H1 (cell line): Measurements from ENCODE around the gene ZNF414. TPM values are rescaled to one million over a fixed set of nuclear protein-coding genes. Genes with fewer than 3 reads are reported as not detected.

ENCODE experiments used
- CTCF ChIA-PET: fragments of 300-600 bp; sonication (Branson Sonifier 250); formaldehyde crosslinking; loops from one replicate; lab custom pipeline; 2021; ENCODE audit not compliant: partially characterized antibody; lab: Charles Lee
- POLR2A ChIA-PET: fragments of 300-600 bp; sonication (Branson Sonifier 250); formaldehyde crosslinking; loops from one replicate; lab custom pipeline; 2021; ENCODE audit warnings: inconsistent platforms; ENCODE audit not compliant: partially characterized antibody; lab: Charles Lee
- DNase-seq, 2 experiments: peaks; one replicate each; pipeline versions ENCODE4 v3.0.0 to v3.0.0-alpha.2; 2010 to 2022; ENCODE audit warnings: low spot score in 2 of 2, low read depth in 1 of 2, mixed read lengths in 1 of 2
- FAIRE-seq: peaks from 2 replicates; lab custom pipeline; 2011; peaks lifted over from hg19 to GRCh38; lab: Jason Lieb, UNC
- H2AFZ ChIP-seq: 2 replicates; pipeline ENCODE4 v1.8.1; 2012; ENCODE audit warnings: low read length, inconsistent platforms
- H2AK5ac ChIP-seq: 2 replicates; pipeline ENCODE4 v1.6.1; 2013; ENCODE audit warnings: low read depth, low read length
- H2BK120ac ChIP-seq: replicated peaks from 2 replicates; pipeline ENCODE3; 2013; ENCODE audit warnings: low read depth, low read length, inconsistent platforms
- H2BK12ac ChIP-seq: 2 replicates; pipeline ENCODE4 v1.6.1; 2013; ENCODE audit warnings: low read depth, low read length
- H2BK15ac ChIP-seq: 2 replicates; pipeline ENCODE4 v1.6.1; 2013; ENCODE audit warnings: low read length
- H2BK20ac ChIP-seq: 2 replicates; pipeline ENCODE4 v1.6.1; 2013; ENCODE audit warnings: low read length
- H2BK5ac ChIP-seq: 2 replicates; pipeline ENCODE4 v1.6.1; 2013; ENCODE audit warnings: low read depth, low read length
- H3K14ac ChIP-seq: 2 replicates; pipeline ENCODE4 v1.6.1; 2013; ENCODE audit warnings: inconsistent platforms; ENCODE audit not compliant: insufficient read length
- H3K18ac ChIP-seq: 2 replicates; pipeline ENCODE4 v1.6.1; 2013; ENCODE audit warnings: low read length; ENCODE audit errors: extremely low read depth
- H3K23ac ChIP-seq: 2 replicates; pipeline ENCODE4 v1.6.1; 2013; ENCODE audit warnings: inconsistent platforms; ENCODE audit not compliant: insufficient read length
- H3K23me2 ChIP-seq: 2 replicates; pipeline ENCODE4 v1.6.1; 2013; ENCODE audit warnings: low read depth, low read length
- H3K27ac ChIP-seq: 2 replicates; pipeline ENCODE4 v1.6.1; 2011; ENCODE audit warnings: low read depth, low read length, inconsistent platforms
- H3K27me3 ChIP-seq, 4 experiments: replicated peaks in 1 of 4; 1 replicate in 1 of 4; 2 replicates in 3 of 4; pipeline versions ENCODE4 v1.6.1 to v1.8.1; 2011 to 2013; ENCODE audit warnings: low read length in 3 of 4, mild to moderate bottlenecking in 3 of 4, inconsistent platforms in 2 of 4, mixed read lengths in 2 of 4, moderate library complexity in 1 of 4; ENCODE audit not compliant: control insufficient read depth in 3 of 4, insufficient read depth in 3 of 4; ENCODE audit errors: extremely low read depth in 1 of 4
- H3K36me3 ChIP-seq, 4 experiments: 2 replicates each; pipeline versions ENCODE4 v1.6.1 to v1.8.1; 2011 to 2013; ENCODE audit warnings: mild to moderate bottlenecking in 4 of 4, low read length in 3 of 4, moderate library complexity in 2 of 4, control low read depth in 1 of 4, inconsistent platforms in 1 of 4; ENCODE audit not compliant: insufficient read depth in 4 of 4, control insufficient read depth in 2 of 4
- H3K4ac ChIP-seq: replicated peaks from 2 replicates; pipeline ENCODE3; 2013; ENCODE audit warnings: low read length, low read depth, mixed read lengths, inconsistent platforms; ENCODE audit not compliant: insufficient read length
- H3K4me1 ChIP-seq, 4 experiments: replicated peaks in 1 of 4; 1 replicate in 1 of 4; 2 replicates in 3 of 4; pipeline versions ENCODE4 v1.6.1 to v1.8.1; 2011 to 2013; ENCODE audit warnings: low read length in 3 of 4, inconsistent platforms in 2 of 4, mixed read lengths in 1 of 4; ENCODE audit not compliant: insufficient read depth in 4 of 4, control insufficient read depth in 3 of 4
- H3K4me2 ChIP-seq, 2 experiments: 2 replicates each; pipeline versions ENCODE4 v1.6.1 to v1.8.1; 2011 to 2013; ENCODE audit warnings: low read depth in 2 of 2, low read length in 2 of 2, control low read depth in 1 of 2, inconsistent platforms in 1 of 2, mild to moderate bottlenecking in 1 of 2; ENCODE audit not compliant: insufficient read depth in 1 of 2
- H3K4me3 ChIP-seq, 4 experiments: fragments of 200-600, 300-600 bp in 1 of 4; sonication (generic), shearing (Covaris generic), sonication (Bioruptor Twin) in 1 of 4; 2 replicates each; pipeline versions ENCODE4 v1.5.1 to v1.8.1; 2011 to 2016; ENCODE audit warnings: low read length in 4 of 4, low read depth in 3 of 4, control low read depth in 2 of 4, inconsistent platforms in 2 of 4, mild to moderate bottlenecking in 2 of 4, mixed read lengths in 1 of 4, moderate library complexity in 1 of 4; ENCODE audit not compliant: insufficient read depth in 2 of 4; ENCODE audit errors: extremely low read depth in 1 of 4
- H3K56ac ChIP-seq: replicated peaks from 2 replicates; pipeline ENCODE3; 2013; ENCODE audit warnings: low read depth, mild to moderate bottlenecking, mixed read lengths, low read length, inconsistent platforms; ENCODE audit not compliant: insufficient read length
- H3K79me1 ChIP-seq: 2 replicates; pipeline ENCODE4 v1.6.1; 2013; ENCODE audit warnings: low read depth, low read length, control low read depth
- H3K79me2 ChIP-seq, 2 experiments: 2 replicates each; pipeline versions ENCODE4 v1.6.1 to v1.8.1; 2012 to 2013; ENCODE audit warnings: low read length in 2 of 2, mild to moderate bottlenecking in 2 of 2, inconsistent platforms in 1 of 2; ENCODE audit not compliant: insufficient read depth in 2 of 2, control insufficient read depth in 1 of 2
- H3K9ac ChIP-seq, 4 experiments: replicated peaks in 1 of 4; 1 replicate in 1 of 4; 2 replicates in 3 of 4; pipeline versions ENCODE4 v1.6.1 to v1.8.1; 2011 to 2013; ENCODE audit warnings: low read depth in 3 of 4, low read length in 3 of 4, control low read depth in 2 of 4, mild to moderate bottlenecking in 2 of 4, moderate library complexity in 2 of 4, inconsistent platforms in 1 of 4; ENCODE audit errors: extremely low read depth in 1 of 4
- H3K9me3 ChIP-seq, 2 experiments: 2 replicates each; pipeline versions ENCODE4 v1.6.1 to v1.8.1; 2012 to 2013; ENCODE audit warnings: mild to moderate bottlenecking in 2 of 2, moderate library complexity in 2 of 2, control low read depth in 1 of 2, inconsistent platforms in 1 of 2, low read depth in 1 of 2, low read length in 1 of 2, mixed read lengths in 1 of 2; ENCODE audit not compliant: insufficient read depth in 2 of 2
- H4K20me1 ChIP-seq, 2 experiments: replicated peaks in 1 of 2; 2 replicates each; pipeline versions ENCODE3 to v1.8.1; 2011 to 2013; ENCODE audit warnings: inconsistent platforms in 2 of 2, low read length in 2 of 2, mild to moderate bottlenecking in 1 of 2; ENCODE audit not compliant: insufficient read depth in 2 of 2, control insufficient read depth in 1 of 2
- H4K5ac ChIP-seq: 2 replicates; pipeline ENCODE4 v1.6.1; 2013; ENCODE audit warnings: low read length, low read depth, mixed read lengths, inconsistent platforms; ENCODE audit not compliant: insufficient read length
- H4K8ac ChIP-seq: 2 replicates; pipeline ENCODE4 v1.8.0; 2013; ENCODE audit warnings: mild to moderate bottlenecking, moderate library complexity, low read length, inconsistent platforms; ENCODE audit not compliant: insufficient read depth; ENCODE audit errors: extremely low read depth
- H4K91ac ChIP-seq: replicated peaks from 2 replicates; pipeline ENCODE3; 2013; ENCODE audit warnings: low read length, mixed read lengths, inconsistent platforms; ENCODE audit not compliant: insufficient read length
- ASH2L ChIP-seq: fragments of 200-600, 300-600 bp; sonication (generic); IDR thresholded peaks from one replicate; pipeline ENCODE4 v1.7.1; 2017; ENCODE audit warnings: low read length
- CTBP2 ChIP-seq: IDR thresholded peaks from 2 replicates; pipeline ENCODE4 v1.7.0; 2011; ENCODE audit warnings: borderline replicate concordance, mild to moderate bottlenecking, moderate library complexity, mixed read lengths, low read length; ENCODE audit not compliant: insufficient read depth, insufficient read length
- EGR1 ChIP-seq: IDR thresholded peaks from 2 replicates; pipeline ENCODE4 v1.6.1; 2011; ENCODE audit warnings: low read depth, low read length, borderline replicate concordance
- FOSL1 ChIP-seq: IDR thresholded peaks from 2 replicates; pipeline ENCODE4 v1.6.1; 2011; ENCODE audit warnings: mild to moderate bottlenecking, low read depth, low read length, moderate library complexity; ENCODE audit not compliant: insufficient read depth
- POU5F1 ChIP-seq: IDR thresholded peaks from 2 replicates; pipeline ENCODE4 v1.6.1; 2011; ENCODE audit warnings: low read depth, mild to moderate bottlenecking, low read length, moderate library complexity
- RXRA ChIP-seq: IDR thresholded peaks from 2 replicates; pipeline ENCODE4 v1.6.1; 2011; ENCODE audit warnings: low read depth, mild to moderate bottlenecking, low read length, moderate library complexity; ENCODE audit not compliant: insufficient read depth
- WGBS, 2 experiments: shearing (Covaris generic) in 1 of 2; methylation state at CpG; one replicate each; pipeline versions ENCODE4 v1.1.6 to v1.1.7; 2013 to 2015; ENCODE audit warnings: low lambda C conversion rate in 2 of 2, mixed read lengths in 2 of 2, inconsistent platforms in 1 of 2, low coverage in 1 of 2, missing lambda C conversion rate in 1 of 2; ENCODE audit not compliant: insufficient replicate concordance in 2 of 2, insufficient coverage in 1 of 2, insufficient read length in 1 of 2; ENCODE audit errors: extremely low coverage in 1 of 2, missing lambda C conversion rate in 1 of 2; 5-methylcytosine and 5-hydroxymethylcytosine counted together
- polyA plus RNA-seq, 7 experiments: library from polyadenylated mRNA; depleted of rRNA in 3 of 7; stranded (reverse) in 5 of 7; unstranded in 2 of 7; fragments of >200 nt in 5 of 7; fragments of 200-250 nt in 2 of 7; gene quantifications; 1 replicate in 5 of 7; 2 replicates in 1 of 7; 4 replicates in 1 of 7; pipeline versions ENCODE4 v1.2.1 to v1.2.3, GENCODE V29; 2011 to 2013; ENCODE audit warnings: missing spikeins in 2 of 7, mixed read lengths in 2 of 7
- total RNA-seq: library from RNA; stranded (reverse); fragmentation: NEBNext Ultra II Directional; extraction: Animal tissue kit (Norgen Biotek cat#: 25700); gene quantifications from 2 replicates; pipeline ENCODE4 v1.2.1, GENCODE V29; 2021
- TF ChIP-seq, protein P1 (sequence below), 3 experiments: IDR thresholded peaks; 1 replicate in 2 of 3; 2 replicates in 1 of 3; pipeline versions ENCODE4 v1.5.1 to v1.6.1; 2011; ENCODE audit warnings: low read length in 3 of 3, mild to moderate bottlenecking in 3 of 3, inconsistent platforms in 2 of 3, low read depth in 1 of 3, moderate library complexity in 1 of 3; ENCODE audit not compliant: insufficient read depth in 1 of 3; ENCODE audit errors: control extremely low read depth in 1 of 3
- TF ChIP-seq, protein P2 (sequence below): IDR thresholded peaks from 2 replicates; pipeline ENCODE4 v1.6.1; 2011; ENCODE audit warnings: low read depth, mild to moderate bottlenecking, low read length; ENCODE audit not compliant: insufficient read depth

The ZNF414 gene
- total and polyA plus RNA-seq, 2 of the 8 experiments (the other 6 are each of a cell fraction or from before 2014, with no cell fraction given), result 9.7 to 26.8 TPM

DNA sequence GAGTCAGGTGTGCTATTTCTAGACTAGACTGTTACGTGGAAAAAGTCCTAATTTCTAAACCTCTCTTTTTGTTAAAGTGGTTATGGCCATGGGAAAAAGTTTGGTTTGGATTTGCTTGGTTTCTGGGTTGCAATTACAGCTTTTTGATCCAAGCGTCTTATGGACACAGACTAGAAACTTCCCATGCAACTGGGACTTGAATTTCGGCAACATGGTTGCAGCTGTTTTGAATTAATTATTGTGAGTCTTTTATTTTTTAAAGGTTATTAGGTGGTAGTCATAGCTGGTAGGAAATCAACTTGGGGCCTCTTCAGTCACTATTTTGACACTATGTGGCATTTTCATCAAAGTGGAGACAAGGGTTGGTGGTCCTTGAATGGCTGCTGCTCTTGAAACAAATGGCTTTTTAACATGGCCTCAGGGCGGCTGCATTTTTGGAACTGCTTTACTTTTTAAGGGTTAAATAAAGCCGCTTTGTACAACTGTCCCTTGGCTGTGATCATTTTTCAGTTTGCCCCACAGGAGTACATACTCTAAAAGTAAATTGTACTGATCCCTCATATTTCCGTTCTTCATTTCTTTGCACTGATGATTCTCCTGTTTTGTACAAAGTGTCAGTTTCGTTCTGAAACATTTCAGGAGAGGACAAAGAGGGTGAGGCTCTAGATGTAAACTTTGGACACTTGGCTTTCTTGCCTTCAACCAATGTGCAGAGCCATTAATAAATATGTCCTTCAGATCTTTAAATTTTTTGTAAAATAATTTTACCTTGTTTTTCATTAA lies 53.3 kb downstream of the ZNF414 start:
- H3K79me2 ChIP-seq, result peaks cover 76 to 97% of the 10 kb centered on the region in 2 experiments
- FAIRE-seq (no peak), DNase-seq (no peak)
- no peak overlapping the region for H2BK120ac ChIP-seq
- WGBS, 2 experiments, result 85% methylated on average over 7 of the region's 7 CpGs; no CpG with 5 or more reads in 1 of the 2 experiments
- H2AFZ ChIP-seq, result no peak overlapping the region
- H4K91ac ChIP-seq, result no peak overlapping the region
- peaks cover 8 to 12% (median 11%) of the 10 kb centered on the region in 4 experiments for H3K4me1 ChIP-seq
- H3K9ac ChIP-seq, result no peak overlapping the region
- H3K23ac ChIP-seq, result no peak overlapping the region
- H4K8ac ChIP-seq, result no peak overlapping the region
- no peaks in the 10 kb centered on the region for H3K9me3 ChIP-seq
- no peak overlapping the region for H3K4ac ChIP-seq
- no peak overlapping the region for H2BK5ac ChIP-seq
- no peak overlapping the region for H3K27ac ChIP-seq
- H3K14ac ChIP-seq, result no peak overlapping the region
- peaks cover 44 to 62% of the 10 kb centered on the region in 2 experiments for H4K20me1 ChIP-seq
- H3K56ac ChIP-seq, result no peak overlapping the region
- H4K5ac ChIP-seq, result no peak overlapping the region
- no peaks in the 10 kb centered on the region for H3K27me3 ChIP-seq
- H3K18ac ChIP-seq, result no peak overlapping the region
- no peak overlapping the region for H2BK15ac ChIP-seq
- no peaks in the 10 kb centered on the region for H3K23me2 ChIP-seq
- peaks cover 18% of the 10 kb centered on the region for H3K79me1 ChIP-seq
- CTCF ChIA-PET, result interaction anchor here (0.5 to 1.5 kb wide), 4 partner anchors 38 to 192 kb away, joined by 3 to 5 read pairs (median 4); no protein-coding TSS in a partner anchor
- H3K4me2 ChIP-seq, result no peak overlapping the region
- POLR2A ChIA-PET, result interaction anchor here (1.2 to 6.4 kb wide), 4 partner anchors 10 to 84 kb away, joined by 3 to 63 read pairs (median 4); partner anchors contain the start of gene HNRNPM
- H2BK12ac ChIP-seq, result no peak overlapping the region
- no peak overlapping the region for H2BK20ac ChIP-seq
- peaks cover 32 to 52% (median 49%) of the 10 kb centered on the region in 4 experiments for H3K36me3 ChIP-seq
- H2AK5ac ChIP-seq, result no peak overlapping the region
- H3K4me3 ChIP-seq, result no peak overlapping the region
- TF ChIP-seq ASH2L (no peak), EGR1 (no peak), RXRA (no peak), FOSL1 (no peak), CTBP2 (no peak), POU5F1 (no peak)
- TF ChIP-seq, protein P1, sequence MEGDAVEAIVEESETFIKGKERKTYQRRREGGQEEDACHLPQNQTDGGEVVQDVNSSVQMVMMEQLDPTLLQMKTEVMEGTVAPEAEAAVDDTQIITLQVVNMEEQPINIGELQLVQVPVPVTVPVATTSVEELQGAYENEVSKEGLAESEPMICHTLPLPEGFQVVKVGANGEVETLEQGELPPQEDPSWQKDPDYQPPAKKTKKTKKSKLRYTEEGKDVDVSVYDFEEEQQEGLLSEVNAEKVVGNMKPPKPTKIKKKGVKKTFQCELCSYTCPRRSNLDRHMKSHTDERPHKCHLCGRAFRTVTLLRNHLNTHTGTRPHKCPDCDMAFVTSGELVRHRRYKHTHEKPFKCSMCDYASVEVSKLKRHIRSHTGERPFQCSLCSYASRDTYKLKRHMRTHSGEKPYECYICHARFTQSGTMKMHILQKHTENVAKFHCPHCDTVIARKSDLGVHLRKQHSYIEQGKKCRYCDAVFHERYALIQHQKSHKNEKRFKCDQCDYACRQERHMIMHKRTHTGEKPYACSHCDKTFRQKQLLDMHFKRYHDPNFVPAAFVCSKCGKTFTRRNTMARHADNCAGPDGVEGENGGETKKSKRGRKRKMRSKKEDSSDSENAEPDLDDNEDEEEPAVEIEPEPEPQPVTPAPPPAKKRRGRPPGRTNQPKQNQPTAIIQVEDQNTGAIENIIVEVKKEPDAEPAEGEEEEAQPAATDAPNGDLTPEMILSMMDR (IDR thresholded peaks at IDR 0.05; ENCODE audit: control extremely low read depth in 1 of 3, insufficient read depth in 1 of 3, low read depth in 1 of 3, low read length in 3 of 3), result no peak
- TF ChIP-seq, protein P2, sequence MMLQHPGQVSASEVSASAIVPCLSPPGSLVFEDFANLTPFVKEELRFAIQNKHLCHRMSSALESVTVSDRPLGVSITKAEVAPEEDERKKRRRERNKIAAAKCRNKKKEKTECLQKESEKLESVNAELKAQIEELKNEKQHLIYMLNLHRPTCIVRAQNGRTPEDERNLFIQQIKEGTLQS, result no peak
